Measurements from ENCODE around the gene SMG6.

DNA sequence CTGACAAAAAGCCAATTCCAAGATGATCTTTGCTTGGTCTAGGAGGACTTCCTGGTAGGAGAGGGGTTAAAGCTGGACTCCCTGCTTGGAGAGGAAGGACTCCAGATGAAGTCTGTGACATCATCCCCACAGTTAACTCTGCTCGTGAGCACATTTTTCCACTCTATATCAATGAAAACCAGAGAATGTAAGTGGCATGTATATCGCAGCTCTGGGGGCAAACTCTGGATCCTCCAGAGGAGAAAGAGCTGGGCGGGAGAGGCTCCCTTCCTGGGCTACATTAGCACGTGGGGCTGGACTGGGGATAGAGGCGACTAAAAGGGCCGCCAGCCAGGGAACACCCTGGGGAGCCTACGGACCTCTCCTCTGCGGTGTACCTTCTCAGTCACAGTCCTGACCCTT, 214.6 kb downstream of the SMG6 start:
- TF ChIP-seq, protein P1, sequence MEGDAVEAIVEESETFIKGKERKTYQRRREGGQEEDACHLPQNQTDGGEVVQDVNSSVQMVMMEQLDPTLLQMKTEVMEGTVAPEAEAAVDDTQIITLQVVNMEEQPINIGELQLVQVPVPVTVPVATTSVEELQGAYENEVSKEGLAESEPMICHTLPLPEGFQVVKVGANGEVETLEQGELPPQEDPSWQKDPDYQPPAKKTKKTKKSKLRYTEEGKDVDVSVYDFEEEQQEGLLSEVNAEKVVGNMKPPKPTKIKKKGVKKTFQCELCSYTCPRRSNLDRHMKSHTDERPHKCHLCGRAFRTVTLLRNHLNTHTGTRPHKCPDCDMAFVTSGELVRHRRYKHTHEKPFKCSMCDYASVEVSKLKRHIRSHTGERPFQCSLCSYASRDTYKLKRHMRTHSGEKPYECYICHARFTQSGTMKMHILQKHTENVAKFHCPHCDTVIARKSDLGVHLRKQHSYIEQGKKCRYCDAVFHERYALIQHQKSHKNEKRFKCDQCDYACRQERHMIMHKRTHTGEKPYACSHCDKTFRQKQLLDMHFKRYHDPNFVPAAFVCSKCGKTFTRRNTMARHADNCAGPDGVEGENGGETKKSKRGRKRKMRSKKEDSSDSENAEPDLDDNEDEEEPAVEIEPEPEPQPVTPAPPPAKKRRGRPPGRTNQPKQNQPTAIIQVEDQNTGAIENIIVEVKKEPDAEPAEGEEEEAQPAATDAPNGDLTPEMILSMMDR (IDR thresholded peaks at IDR 0.05; ENCODE audit: low read depth, low read length), result no peak
- no peak for TF ChIP-seq POLR2A (IDR thresholded peaks at IDR 0.05; ENCODE audit: extremely low read depth, insufficient read length)
- TF ChIP-seq, protein P2, sequence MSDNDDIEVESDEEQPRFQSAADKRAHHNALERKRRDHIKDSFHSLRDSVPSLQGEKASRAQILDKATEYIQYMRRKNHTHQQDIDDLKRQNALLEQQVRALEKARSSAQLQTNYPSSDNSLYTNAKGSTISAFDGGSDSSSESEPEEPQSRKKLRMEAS (IDR thresholded peaks at IDR 0.05; ENCODE audit: low read depth, low read length), result no peak
- no peak for TF ChIP-seq MYC (IDR thresholded peaks at IDR 0.05; ENCODE audit: low read depth, low read length)
